Endothelial cell (in vitro differentiated cells): ENCODE measurements around the gene DCAF8. TPM values are rescaled to one million over a fixed set of nuclear protein-coding genes. Genes with fewer than 3 reads are reported as not detected.
A peak's percentile ranks its signal among the peaks of the same experiment; 100 is the strongest.

Experiments used
- DNase-seq: peaks from one replicate; pipeline ENCODE4 v3.0.0; 2021; ENCODE audit warnings: low spot score
- H3K27ac Mint-ChIP-seq: one replicate; pipeline ENCODE4 v1.8.0; 2021; ENCODE audit warnings: mixed read lengths, inconsistent platforms; ENCODE audit not compliant: unreplicated experiment
- H3K27me3 Mint-ChIP-seq: one replicate; pipeline ENCODE4 v1.8.0; 2021; ENCODE audit warnings: mild to moderate bottlenecking, moderate library complexity, mixed read lengths, inconsistent platforms; ENCODE audit not compliant: unreplicated experiment
- H3K36me3 Mint-ChIP-seq: one replicate; pipeline ENCODE4 v1.8.0; 2021; ENCODE audit warnings: mild to moderate bottlenecking, low read depth, mixed read lengths, inconsistent platforms; ENCODE audit not compliant: unreplicated experiment
- H3K4me1 Mint-ChIP-seq: one replicate; pipeline ENCODE4 v1.8.0; 2021; ENCODE audit warnings: mild to moderate bottlenecking, mixed read lengths, inconsistent platforms; ENCODE audit not compliant: unreplicated experiment
- H3K4me3 Mint-ChIP-seq: one replicate; pipeline ENCODE4 v1.8.0; 2021; ENCODE audit warnings: mild to moderate bottlenecking, mixed read lengths, inconsistent platforms; ENCODE audit not compliant: unreplicated experiment
- H3K9me3 Mint-ChIP-seq: one replicate; pipeline ENCODE4 v1.8.0; 2021; ENCODE audit warnings: mixed read lengths, inconsistent platforms; ENCODE audit not compliant: unreplicated experiment
- total RNA-seq: library from RNA; stranded (reverse); fragmentation: NEBNext Ultra II Directional; extraction: Animal tissue kit (Norgen Biotek cat#: 25700); gene quantifications from one replicate; pipeline ENCODE4 v1.2.1, GENCODE V29; 2021; ENCODE audit not compliant: unreplicated experiment
- TF ChIP-seq, protein P1 (sequence below): fragments of 200-600 bp; sonication (generic); IDR thresholded peaks from one replicate; pipeline ENCODE4 v1.5.0; 2021; ENCODE audit warnings: antibody characterized with exemption; ENCODE audit not compliant: unreplicated experiment

Gene DCAF8
- total RNA-seq, 1 donor from 2014 or later, result 134 TPM

DNA sequence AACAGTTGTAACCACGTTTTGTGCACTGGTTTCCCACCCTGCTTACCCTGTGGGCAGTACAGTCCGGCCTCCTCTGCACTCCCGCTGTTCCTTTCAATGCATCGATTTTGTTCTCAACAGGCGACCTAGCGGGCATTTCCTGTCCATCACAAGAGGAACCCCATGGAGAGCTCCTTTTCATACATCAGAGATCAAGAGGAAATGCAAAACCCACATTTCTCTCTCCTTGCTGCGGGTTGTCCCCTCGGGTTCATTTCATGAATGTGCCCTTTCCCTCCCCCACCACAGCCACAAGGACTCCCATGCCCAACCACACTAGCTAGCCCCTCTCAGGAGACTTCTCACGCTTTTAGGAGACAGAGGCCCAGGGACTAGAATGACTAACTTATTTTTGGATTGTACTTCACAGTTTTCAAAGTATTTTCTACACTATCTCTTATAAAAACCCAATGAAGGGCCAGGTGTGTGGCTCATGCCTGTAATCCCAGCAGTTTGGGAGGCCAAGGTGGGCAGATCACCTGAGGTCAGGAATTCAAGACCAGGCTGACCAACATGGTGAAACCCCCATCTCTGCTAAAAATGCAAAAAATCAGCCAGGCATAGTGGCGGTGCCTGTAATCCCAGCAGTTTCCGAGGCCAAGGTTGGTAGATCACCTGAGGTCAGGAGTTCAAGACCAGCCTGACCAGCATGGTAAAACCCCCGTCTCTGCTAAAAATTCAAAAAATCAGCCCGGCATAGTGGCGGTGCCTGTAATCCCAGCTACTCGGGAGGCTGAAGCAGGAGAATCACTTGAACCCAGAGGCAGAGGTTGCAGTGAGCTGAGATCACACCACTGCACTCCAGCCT lies 92.6 kb downstream of the DCAF8 start:
- H3K27me3 Mint-ChIP-seq, result no peaks in the 10 kb centered on the region
- H3K4me1 Mint-ChIP-seq, result peaks cover 14% of the 10 kb centered on the region
- TF ChIP-seq, protein P1, sequence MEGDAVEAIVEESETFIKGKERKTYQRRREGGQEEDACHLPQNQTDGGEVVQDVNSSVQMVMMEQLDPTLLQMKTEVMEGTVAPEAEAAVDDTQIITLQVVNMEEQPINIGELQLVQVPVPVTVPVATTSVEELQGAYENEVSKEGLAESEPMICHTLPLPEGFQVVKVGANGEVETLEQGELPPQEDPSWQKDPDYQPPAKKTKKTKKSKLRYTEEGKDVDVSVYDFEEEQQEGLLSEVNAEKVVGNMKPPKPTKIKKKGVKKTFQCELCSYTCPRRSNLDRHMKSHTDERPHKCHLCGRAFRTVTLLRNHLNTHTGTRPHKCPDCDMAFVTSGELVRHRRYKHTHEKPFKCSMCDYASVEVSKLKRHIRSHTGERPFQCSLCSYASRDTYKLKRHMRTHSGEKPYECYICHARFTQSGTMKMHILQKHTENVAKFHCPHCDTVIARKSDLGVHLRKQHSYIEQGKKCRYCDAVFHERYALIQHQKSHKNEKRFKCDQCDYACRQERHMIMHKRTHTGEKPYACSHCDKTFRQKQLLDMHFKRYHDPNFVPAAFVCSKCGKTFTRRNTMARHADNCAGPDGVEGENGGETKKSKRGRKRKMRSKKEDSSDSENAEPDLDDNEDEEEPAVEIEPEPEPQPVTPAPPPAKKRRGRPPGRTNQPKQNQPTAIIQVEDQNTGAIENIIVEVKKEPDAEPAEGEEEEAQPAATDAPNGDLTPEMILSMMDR, result no peak
- no peaks in the 10 kb centered on the region for H3K9me3 Mint-ChIP-seq
- DNase-seq, result no peak
- H3K4me3 Mint-ChIP-seq, result no peak overlapping the region
- no peaks in the 10 kb centered on the region for H3K36me3 Mint-ChIP-seq
- peak overlapping the region; percentile 26 for H3K27ac Mint-ChIP-seq

DNA sequence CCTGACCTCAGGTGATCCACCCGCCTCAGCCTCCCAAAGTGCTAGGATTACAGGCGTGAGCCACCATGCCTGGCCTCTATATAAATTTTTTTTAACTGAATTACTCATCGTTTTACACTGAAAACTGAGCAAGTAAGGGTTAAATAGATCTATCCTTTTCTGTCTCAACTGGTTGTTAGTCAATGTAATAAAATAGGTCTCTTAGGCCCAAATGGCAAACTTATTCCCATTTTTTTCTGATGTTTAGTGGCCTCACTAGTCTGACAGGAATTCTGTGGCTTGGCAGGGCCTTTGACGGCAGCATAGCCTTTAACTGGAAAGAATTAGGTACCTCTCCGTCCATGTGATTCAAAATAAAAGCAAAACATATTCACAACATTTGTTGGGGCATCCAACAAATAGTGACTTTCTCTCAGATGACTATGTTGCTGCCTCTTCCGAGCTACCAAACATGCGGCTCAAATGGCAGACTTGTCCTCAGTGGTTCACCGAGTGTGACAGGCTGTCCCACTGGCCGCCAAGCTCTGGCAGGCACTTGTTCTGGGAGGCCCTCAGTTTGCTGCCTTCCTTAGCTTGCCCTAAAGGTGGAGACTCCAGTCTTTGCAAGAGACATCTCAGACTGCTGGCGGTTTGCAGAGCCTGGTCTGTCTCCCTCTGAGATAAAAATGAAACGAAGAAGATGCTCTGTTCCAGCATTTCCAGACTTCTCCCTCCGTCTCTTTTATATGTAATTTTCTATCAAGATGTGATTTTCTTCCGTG lies 93.6 kb downstream of the DCAF8 start:
- TF ChIP-seq, protein P1, result no peak
- DNase-seq, result no peak
- Mint-ChIP-seq H3K36me3 (no peaks in the 10 kb centered on the region), H3K27me3 (no peaks in the 10 kb centered on the region), H3K9me3 (no peaks in the 10 kb centered on the region), H3K27ac (no peak overlapping the region), H3K4me3 (no peak overlapping the region), H3K4me1 (peaks cover 14% of the 10 kb centered on the region)

DNA sequence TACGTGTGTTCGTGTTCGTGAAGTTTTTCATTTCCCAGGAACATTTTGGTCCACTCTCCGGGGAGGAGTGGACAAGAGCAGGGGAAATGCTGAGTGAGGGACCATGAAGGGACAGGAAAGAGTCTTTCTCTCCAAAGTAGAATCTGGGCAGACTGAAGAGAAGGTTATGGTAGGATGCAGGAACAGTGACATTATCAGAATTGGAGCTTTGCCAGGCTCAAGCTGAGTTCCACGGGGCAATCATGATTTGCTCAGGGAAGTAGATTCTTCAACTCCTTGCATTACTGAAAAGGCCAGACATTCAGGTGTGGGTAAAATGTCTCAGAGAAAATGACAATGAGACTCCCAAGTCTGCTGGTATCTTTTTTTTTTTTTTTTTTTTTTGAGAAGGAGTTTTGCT lies 94.3 kb downstream of the DCAF8 start:
- Mint-ChIP-seq H3K4me3 (no peak overlapping the region), H3K36me3 (no peaks in the 10 kb centered on the region), H3K27me3 (no peaks in the 10 kb centered on the region), H3K9me3 (no peaks in the 10 kb centered on the region), H3K27ac (no peak overlapping the region), H3K4me1 (peaks cover 14% of the 10 kb centered on the region)
- TF ChIP-seq, protein P1, result no peak
- no peak for DNase-seq

DNA sequence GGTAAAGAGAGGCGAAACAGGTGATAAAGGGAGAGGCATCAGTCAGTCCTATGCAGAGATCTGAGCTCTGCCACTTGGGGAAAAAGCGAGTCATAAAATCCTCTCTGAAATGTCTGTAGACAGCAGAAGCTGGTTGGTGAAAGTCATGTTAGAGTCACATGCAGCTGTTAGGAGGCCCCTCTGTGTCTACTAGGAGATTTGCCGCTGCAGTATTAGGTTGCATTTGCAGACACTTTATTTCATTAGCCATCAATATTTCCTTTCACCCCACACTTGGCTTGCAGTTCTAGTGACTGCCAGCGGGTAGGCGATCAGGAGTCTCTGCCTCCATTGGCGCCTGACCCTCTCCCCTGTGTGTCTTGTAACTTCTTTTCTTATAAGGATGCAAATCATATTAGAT lies 94.8 kb downstream of the DCAF8 start:
- no peak overlapping the region for H3K27ac Mint-ChIP-seq
- TF ChIP-seq, protein P1, result no peak
- no peaks in the 10 kb centered on the region for H3K27me3 Mint-ChIP-seq
- H3K36me3 Mint-ChIP-seq, result no peaks in the 10 kb centered on the region
- no peak overlapping the region for H3K4me3 Mint-ChIP-seq
- H3K9me3 Mint-ChIP-seq, result no peaks in the 10 kb centered on the region
- peaks cover 10% of the 10 kb centered on the region for H3K4me1 Mint-ChIP-seq
- no peak for DNase-seq

DNA sequence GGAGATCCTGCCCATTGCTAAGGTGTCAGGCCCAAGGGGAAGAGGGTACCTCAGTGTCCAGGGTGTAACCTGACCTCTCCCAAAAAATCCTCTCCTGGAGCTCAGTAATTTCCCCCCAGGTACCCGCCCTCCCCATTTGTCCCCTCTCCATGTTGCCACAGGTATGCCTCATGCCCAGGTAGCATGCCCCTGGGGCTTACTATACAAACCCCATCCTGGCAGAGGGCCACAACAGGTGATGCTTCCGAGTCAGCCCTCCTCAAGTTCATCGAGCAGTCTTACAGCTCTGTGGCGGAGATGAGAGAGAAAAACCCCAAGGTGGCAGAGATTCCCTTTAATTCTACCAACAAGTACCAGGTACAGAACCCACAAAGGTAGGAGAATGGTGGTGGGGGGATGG lies 95.3 kb downstream of the DCAF8 start:
- Mint-ChIP-seq H3K9me3 (no peaks in the 10 kb centered on the region), H3K4me1 (peaks cover 8% of the 10 kb centered on the region), H3K27ac (no peak overlapping the region), H3K4me3 (no peak overlapping the region), H3K27me3 (no peaks in the 10 kb centered on the region), H3K36me3 (no peaks in the 10 kb centered on the region)
- no peak for DNase-seq
- TF ChIP-seq, protein P1, result no peak
